ENCODE results near the gene FEZF2. TPM values are rescaled to one million over a fixed set of nuclear protein-coding genes. Genes with fewer than 3 reads are reported as not detected.
A peak's percentile ranks its signal among the peaks of the same experiment; 100 is the strongest.

Gene FEZF2
- total and polyA plus RNA-seq, 2 of the 8 experiments (the other 6 are each of a cell fraction or from before 2014, with no cell fraction given): 0.06 TPM; not detected in 1

DNA sequence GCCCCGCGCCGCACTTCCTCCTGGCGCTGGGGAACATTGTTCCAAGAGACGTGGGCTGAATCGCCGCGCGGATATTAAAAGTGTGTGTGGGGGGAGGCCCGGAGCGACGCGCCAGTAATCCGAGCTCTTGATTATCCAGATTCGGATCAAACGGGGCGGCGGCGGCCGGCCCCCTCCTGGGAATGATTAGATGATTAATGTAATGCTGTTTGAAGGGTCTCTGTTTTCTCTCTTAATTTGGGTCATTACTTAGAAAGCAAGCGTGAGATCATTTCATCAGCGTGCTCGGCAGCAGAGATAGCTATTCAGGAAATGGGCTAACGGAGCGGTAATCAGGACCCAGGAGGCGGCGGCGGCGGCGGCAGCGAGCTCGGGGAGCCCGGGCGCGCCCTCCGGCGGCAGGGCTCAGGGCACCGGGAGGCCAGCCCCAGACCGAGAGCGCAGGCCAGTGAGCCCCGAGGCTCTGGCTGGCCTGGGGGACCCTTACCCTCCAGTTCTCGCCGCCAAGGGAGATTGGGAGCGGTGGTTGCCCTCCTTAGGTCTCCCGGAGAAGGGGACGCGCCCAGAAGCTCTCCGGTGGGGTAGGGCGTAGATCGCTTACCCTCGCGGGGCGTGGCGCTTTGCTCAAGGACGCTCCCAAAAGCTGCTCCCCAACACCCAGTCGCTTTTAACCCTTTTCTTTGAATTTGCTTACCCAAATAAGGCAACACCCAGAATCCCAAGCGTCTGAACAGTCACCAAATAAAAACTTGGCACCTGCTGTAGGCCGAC lies 4.5 kb downstream of the FEZF2 start (continued):
- TF ChIP-seq SAP30 (IDR thresholded peaks at IDR 0.05; ENCODE audit: insufficient read depth, insufficient replicate concordance, low read length) (no peak), CHD1 (IDR thresholded peaks at IDR 0.05; ENCODE audit: low read depth, low read length) (no peak), RBBP5 (IDR thresholded peaks at IDR 0.05; ENCODE audit: borderline replicate concordance, low read depth, low read length) (no peak), FOSL1 (IDR thresholded peaks at IDR 0.05; ENCODE audit: insufficient read depth, low read depth, low read length) (no peak), PHF8 (conservative IDR thresholded peaks at IDR 0.05; ENCODE audit: low read depth, low read length) (no peak), RXRA (IDR thresholded peaks at IDR 0.05; ENCODE audit: insufficient read depth, low read depth, low read length) (no peak), SRF (IDR thresholded peaks at IDR 0.05; ENCODE audit: low read depth, low read length) (peak; percentile 81), SP1 (IDR thresholded peaks at IDR 0.05; ENCODE audit: low read depth, low read length) (no peak), SUZ12 (IDR thresholded peaks at IDR 0.05; ENCODE audit: low read length) (peak; percentile 67), CBX8 (IDR thresholded peaks at IDR 0.05; ENCODE audit: borderline replicate concordance, low read depth, low read length) (no peak), NANOG (IDR thresholded peaks at IDR 0.05; ENCODE audit: insufficient read depth, low read depth, low read length, poor library complexity, severe bottlenecking) (no peak), TAF1 (IDR thresholded peaks at IDR 0.05; ENCODE audit: low read depth, low read length) (no peak), KDM1A (IDR thresholded peaks at IDR 0.05; ENCODE audit: borderline replicate concordance, low read length) (peak; percentile 68; the same call in 1 of the 2 replicates), TEAD4 (IDR thresholded peaks at IDR 0.05; ENCODE audit: low read depth, low read length) (no peak), GABPA (IDR thresholded peaks at IDR 0.05; ENCODE audit: borderline replicate concordance, insufficient read depth, low read length) (no peak), JUND (IDR thresholded peaks at IDR 0.05; ENCODE audit: low read length) (no peak), TAF7 (optimal IDR thresholded peaks at IDR 0.05; ENCODE audit: borderline replicate concordance, low read depth, low read length) (no peak), POU5F1 (IDR thresholded peaks at IDR 0.05; ENCODE audit: low read depth, low read length) (no peak), CEBPB (IDR thresholded peaks at IDR 0.05; ENCODE audit: low read depth, low read length) (no peak), RNF2 (IDR thresholded peaks at IDR 0.05; ENCODE audit: borderline replicate concordance, low read depth, low read length, missing control alignments, poor library complexity, severe bottlenecking) (no peak), NRF1 (IDR thresholded peaks at IDR 0.05; ENCODE audit: low read depth, low read length) (no peak), KDM5A (IDR thresholded peaks at IDR 0.05; ENCODE audit: low read length) (no peak)
- TF ChIP-seq, protein P1, sequence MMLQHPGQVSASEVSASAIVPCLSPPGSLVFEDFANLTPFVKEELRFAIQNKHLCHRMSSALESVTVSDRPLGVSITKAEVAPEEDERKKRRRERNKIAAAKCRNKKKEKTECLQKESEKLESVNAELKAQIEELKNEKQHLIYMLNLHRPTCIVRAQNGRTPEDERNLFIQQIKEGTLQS (IDR thresholded peaks at IDR 0.05; ENCODE audit: insufficient read depth, low read depth, low read length): no peak
